Trophoblast cell (in vitro differentiated cells and primary cell): ENCODE results near the gene CACNA2D4.

Source experiments
- DNase-seq, 2 donors: peaks; one replicate each; pipeline ENCODE4 v3.0.0-alpha.2; 2016
- H2AFZ ChIP-seq: 2 replicates; pipeline ENCODE4 v1.6.1; 2013; ENCODE audit warnings: low read length, moderate library complexity, mild to moderate bottlenecking; ENCODE audit not compliant: insufficient read depth, poor library complexity
- H2AK5ac ChIP-seq: 2 replicates; pipeline ENCODE4 v1.6.1; 2013; ENCODE audit warnings: mild to moderate bottlenecking, low read length
- H2BK120ac ChIP-seq: 2 replicates; pipeline ENCODE4 v1.6.1; 2013; ENCODE audit warnings: low read length, mild to moderate bottlenecking, moderate library complexity; ENCODE audit not compliant: insufficient read depth, poor library complexity
- H2BK12ac ChIP-seq: 2 replicates; pipeline ENCODE4 v1.6.1; 2013; ENCODE audit warnings: mild to moderate bottlenecking, low read length, moderate library complexity
- H2BK5ac ChIP-seq: 2 replicates; pipeline ENCODE4 v1.6.1; 2013; ENCODE audit warnings: low read length, low read depth, moderate library complexity, mild to moderate bottlenecking; ENCODE audit not compliant: poor library complexity
- H3K14ac ChIP-seq: 2 replicates; pipeline ENCODE4 v1.6.1; 2013; ENCODE audit warnings: mild to moderate bottlenecking, low read length
- H3K18ac ChIP-seq: 2 replicates; pipeline ENCODE4 v1.6.1; 2013; ENCODE audit warnings: mild to moderate bottlenecking, low read length
- H3K23ac ChIP-seq: 2 replicates; pipeline ENCODE4 v1.6.1; 2013; ENCODE audit warnings: low read length
- H3K27ac ChIP-seq: 2 replicates; pipeline ENCODE4 v1.5.1; 2013; ENCODE audit warnings: low read depth, mild to moderate bottlenecking, inconsistent platforms, low read length, moderate library complexity
- H3K27me3 ChIP-seq: 2 replicates; pipeline ENCODE4 v1.6.1; 2013; ENCODE audit warnings: inconsistent platforms, mild to moderate bottlenecking, low read length, moderate library complexity; ENCODE audit not compliant: insufficient read depth
- H3K36me3 ChIP-seq, 2 experiments: 1 replicate in 1 of 2; 2 replicates in 1 of 2; pipeline ENCODE4 v1.6.1; 2013; ENCODE audit warnings: low read length in 2 of 2, mild to moderate bottlenecking in 2 of 2, moderate library complexity in 1 of 2; ENCODE audit not compliant: insufficient read depth in 2 of 2, control insufficient read depth in 1 of 2
- H3K4ac ChIP-seq: 2 replicates; pipeline ENCODE4 v1.6.1; 2013; ENCODE audit warnings: low read depth, mild to moderate bottlenecking, low read length, moderate library complexity
- H3K4me1 ChIP-seq, 2 experiments: 1 replicate in 1 of 2; 2 replicates in 1 of 2; pipeline ENCODE4 v1.6.1; 2013; ENCODE audit warnings: low read length in 2 of 2, mild to moderate bottlenecking in 2 of 2, moderate library complexity in 1 of 2; ENCODE audit not compliant: insufficient read depth in 2 of 2, control insufficient read depth in 1 of 2
- H3K4me2 ChIP-seq: 2 replicates; pipeline ENCODE4 v1.6.1; 2013; ENCODE audit warnings: inconsistent platforms, mild to moderate bottlenecking, low read length, moderate library complexity
- H3K4me3 ChIP-seq: 2 replicates; pipeline ENCODE4 v1.5.1; 2013; ENCODE audit warnings: mild to moderate bottlenecking, low read depth, low read length, inconsistent platforms
- H3K79me1 ChIP-seq: one replicate; pipeline ENCODE4 v1.6.1; 2013; ENCODE audit warnings: low read length
- H3K79me2 ChIP-seq: 2 replicates; pipeline ENCODE4 v1.6.1; 2013; ENCODE audit warnings: low read length, mild to moderate bottlenecking; ENCODE audit not compliant: control insufficient read depth, insufficient read depth, poor library complexity
- H3K9ac ChIP-seq: 2 replicates; pipeline ENCODE4 v1.6.1; 2013; ENCODE audit warnings: mild to moderate bottlenecking, low read length
- H3K9me3 ChIP-seq: 2 replicates; pipeline ENCODE4 v1.6.1; 2013; ENCODE audit warnings: low read depth, mild to moderate bottlenecking, control low read depth, inconsistent platforms, low read length; ENCODE audit not compliant: insufficient read depth
- H4K12ac ChIP-seq: 2 replicates; pipeline ENCODE4 v1.6.1; 2013; ENCODE audit warnings: low read depth, mild to moderate bottlenecking, low read length, moderate library complexity
- H4K8ac ChIP-seq: 2 replicates; pipeline ENCODE4 v1.6.1; 2013; ENCODE audit warnings: low read depth, mild to moderate bottlenecking, low read length, moderate library complexity
- H4K91ac ChIP-seq: one replicate; pipeline ENCODE4 v1.6.1; 2013; ENCODE audit warnings: low read depth, mild to moderate bottlenecking, low read length, moderate library complexity
- WGBS: extraction: QIAGEN DNeasy Blood & Tissue Kit; methylation state at CpG from one replicate; pipeline ENCODE4 v1.1.7; 2013; ENCODE audit warnings: missing lambda C conversion rate; ENCODE audit not compliant: insufficient read length, insufficient coverage; ENCODE audit errors: extremely low coverage; 5-methylcytosine and 5-hydroxymethylcytosine counted together

CACNA2D4 gene

GRCh38 chr12:1929241-1929984, 11.0 kb upstream of the CACNA2D4 start:
- H3K4me3 ChIP-seq = no peak overlapping the region
- H3K14ac ChIP-seq = no peak overlapping the region
- no peak for DNase-seq
- H4K91ac ChIP-seq = no peak overlapping the region
- no peak overlapping the region for H2BK12ac ChIP-seq
- no peaks in the 10 kb centered on the region for H3K79me2 ChIP-seq
- H3K23ac ChIP-seq = no peak overlapping the region
- no peaks in the 10 kb centered on the region for H3K36me3 ChIP-seq
- no peak overlapping the region for H2AFZ ChIP-seq
- H3K27me3 ChIP-seq = no peaks in the 10 kb centered on the region
- H3K79me1 ChIP-seq = no peaks in the 10 kb centered on the region
- no peak overlapping the region for H2AK5ac ChIP-seq
- no peak overlapping the region for H4K8ac ChIP-seq
- no peak overlapping the region for H2BK5ac ChIP-seq
- H3K4ac ChIP-seq = no peak overlapping the region
- H3K9me3 ChIP-seq = peaks cover 2% of the 10 kb centered on the region
- H3K4me2 ChIP-seq = no peak overlapping the region
- H3K18ac ChIP-seq = no peak overlapping the region
- WGBS = 100% methylated on average over 1 of the region's 11 CpGs
- H2BK120ac ChIP-seq = no peak overlapping the region
- H3K9ac ChIP-seq = no peak overlapping the region
- H3K4me1 ChIP-seq = peaks cover 3 to 7% of the 10 kb centered on the region in 2 experiments
- no peak overlapping the region for H3K27ac ChIP-seq
- H4K12ac ChIP-seq = no peak overlapping the region

- Histone ChIP-seq H3K27me3 (no peaks in the 10 kb centered on the region), H2AK5ac (no peak overlapping the region), H2BK12ac (no peak overlapping the region), H3K18ac (no peak overlapping the region), H3K23ac (no peak overlapping the region), H3K4me1 (peaks cover 3 to 7% of the 10 kb centered on the region in 2 experiments), H3K79me2 (no peaks in the 10 kb centered on the region), H3K4me3 (no peak overlapping the region), H3K36me3 (no peaks in the 10 kb centered on the region), H2BK5ac (no peak overlapping the region), H3K79me1 (no peaks in the 10 kb centered on the region), H4K91ac (no peak overlapping the region), H2AFZ (no peak overlapping the region), H3K14ac (no peak overlapping the region), H3K4ac (no peak overlapping the region), H2BK120ac (no peak overlapping the region), H4K12ac (no peak overlapping the region), H3K27ac (no peak overlapping the region), H3K9ac (no peak overlapping the region), H3K9me3 (peaks cover 2% of the 10 kb centered on the region), H4K8ac (no peak overlapping the region), H3K4me2 (no peak overlapping the region)
- DNase-seq = no peak
- no CpG with 5 or more reads among the region's 22 CpGs for WGBS
Observed at GRCh38 chr12:1928439-1929121, 10.1 kb upstream of the CACNA2D4 start.

DNA sequence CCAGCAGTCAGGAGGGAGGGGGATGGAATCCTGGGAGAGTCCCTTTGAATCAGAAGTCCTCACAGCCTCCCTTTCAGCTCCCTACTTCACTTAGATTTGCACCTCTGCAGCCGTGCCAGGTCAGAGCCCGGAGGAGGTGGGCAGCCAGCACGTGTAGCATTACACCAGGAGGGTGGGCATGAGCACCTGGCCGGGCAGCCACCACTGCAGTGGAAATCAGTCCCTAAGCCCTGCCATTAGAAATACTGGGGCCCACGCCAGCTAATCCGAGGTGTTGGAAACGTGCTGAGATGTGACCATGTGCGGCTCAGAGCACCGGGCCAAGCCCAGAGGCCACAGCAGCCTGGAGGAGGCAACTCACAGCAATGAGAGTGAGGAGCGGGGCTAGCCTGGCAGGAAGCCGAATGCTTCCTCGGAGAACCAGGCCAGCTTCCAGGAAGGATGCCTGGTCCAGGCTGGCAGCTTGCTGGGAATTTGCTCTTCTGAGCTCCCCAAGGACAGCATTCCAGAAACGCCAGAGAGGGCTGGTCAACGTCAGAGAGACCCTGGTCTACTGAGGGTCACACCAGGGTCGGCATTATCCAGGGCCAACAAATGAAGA, 9.4 kb upstream of the CACNA2D4 start:
- H3K14ac ChIP-seq = no peak overlapping the region
- H3K79me1 ChIP-seq = no peaks in the 10 kb centered on the region
- H2AK5ac ChIP-seq = no peak overlapping the region
- no peaks in the 10 kb centered on the region for H3K36me3 ChIP-seq
- H4K8ac ChIP-seq = no peak overlapping the region
- no peak overlapping the region for H3K4ac ChIP-seq
- no peak overlapping the region for H2AFZ ChIP-seq
- H2BK120ac ChIP-seq = no peak overlapping the region
- peaks cover 3 to 7% of the 10 kb centered on the region in 2 experiments for H3K4me1 ChIP-seq
- H3K18ac ChIP-seq = no peak overlapping the region
- H3K4me2 ChIP-seq = no peak overlapping the region
- H3K27me3 ChIP-seq = no peaks in the 10 kb centered on the region
- no peak overlapping the region for H2BK12ac ChIP-seq
- H4K91ac ChIP-seq = no peak overlapping the region
- no peak for DNase-seq
- no peak overlapping the region for H2BK5ac ChIP-seq
- H3K27ac ChIP-seq = no peak overlapping the region
- no peak overlapping the region for H4K12ac ChIP-seq
- H3K9ac ChIP-seq = no peak overlapping the region
- WGBS = no CpG with 5 or more reads among the region's 15 CpGs
- no peak overlapping the region for H3K4me3 ChIP-seq
- H3K23ac ChIP-seq = no peak overlapping the region
- peaks cover 2% of the 10 kb centered on the region for H3K9me3 ChIP-seq
- no peaks in the 10 kb centered on the region for H3K79me2 ChIP-seq

DNA sequence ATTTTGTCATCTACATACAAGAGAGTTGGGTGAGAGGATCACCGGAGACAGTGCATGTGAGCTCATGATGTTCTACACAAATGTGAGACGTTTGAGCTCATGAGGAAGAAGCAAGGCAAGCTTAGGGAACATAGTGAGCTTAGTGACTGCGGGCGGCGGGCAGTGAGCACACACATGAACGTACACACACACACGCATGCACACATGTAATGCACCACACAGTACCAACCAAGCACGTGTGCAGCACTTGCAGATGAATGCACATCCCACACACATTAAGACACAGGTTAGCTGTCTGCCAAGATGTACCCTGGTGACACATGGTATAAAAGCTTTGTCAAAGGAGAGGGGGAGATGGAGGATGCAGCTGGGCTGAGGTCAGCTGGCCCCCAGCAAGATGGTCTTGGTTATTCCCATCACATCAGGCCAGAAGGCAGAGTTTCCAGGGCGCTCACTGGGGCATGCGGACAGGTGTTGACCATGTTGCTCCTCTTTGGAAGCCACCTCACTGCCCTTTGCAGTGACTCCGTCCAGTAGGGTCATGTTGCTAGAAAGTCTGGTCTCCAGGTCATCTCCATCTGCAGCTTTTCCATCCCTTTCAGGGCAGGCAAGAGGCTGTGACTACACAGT, 8.7 kb upstream of the CACNA2D4 start:
- no peak overlapping the region for H4K12ac ChIP-seq
- no peak overlapping the region for H3K23ac ChIP-seq
- no peaks in the 10 kb centered on the region for H3K79me1 ChIP-seq
- H3K79me2 ChIP-seq = no peaks in the 10 kb centered on the region
- no peak overlapping the region for H2BK5ac ChIP-seq
- H3K27me3 ChIP-seq = no peaks in the 10 kb centered on the region
- H3K9me3 ChIP-seq = peaks cover 2% of the 10 kb centered on the region
- no peak overlapping the region for H3K4ac ChIP-seq
- H2AK5ac ChIP-seq = no peak overlapping the region
- H2BK120ac ChIP-seq = no peak overlapping the region
- H3K36me3 ChIP-seq = no peaks in the 10 kb centered on the region
- no peak overlapping the region for H3K4me3 ChIP-seq
- H3K4me2 ChIP-seq = no peak overlapping the region
- H4K91ac ChIP-seq = no peak overlapping the region
- no peak overlapping the region for H2AFZ ChIP-seq
- H3K14ac ChIP-seq = no peak overlapping the region
- no peak overlapping the region for H2BK12ac ChIP-seq
- H4K8ac ChIP-seq = no peak overlapping the region
- no peak for DNase-seq
- no peak overlapping the region for H3K27ac ChIP-seq
- H3K4me1 ChIP-seq = peaks cover 3 to 7% of the 10 kb centered on the region in 2 experiments
- H3K9ac ChIP-seq = no peak overlapping the region
- no CpG with 5 or more reads among the region's 11 CpGs for WGBS
- no peak overlapping the region for H3K18ac ChIP-seq
